Loucy (cell line): Measurements from ENCODE around the gene ABHD15.

Source experiments
- EZH2phosphoT487 ChIP-seq: fragments of 200-600 bp; IDR thresholded peaks from 2 replicates; pipeline ENCODE4 v1.6.1; 2018; ENCODE audit warnings: antibody characterized with exemption, mild to moderate bottlenecking, moderate library complexity, borderline replicate concordance
- TF ChIP-seq, protein P1 (sequence below): fragments of 200-600 bp; sonication (generic); conservative IDR thresholded peaks from 2 replicates; pipeline ENCODE4 v1.5.1; 2014; ENCODE audit warnings: mild to moderate bottlenecking, antibody characterized with exemption, low read length

DNA sequence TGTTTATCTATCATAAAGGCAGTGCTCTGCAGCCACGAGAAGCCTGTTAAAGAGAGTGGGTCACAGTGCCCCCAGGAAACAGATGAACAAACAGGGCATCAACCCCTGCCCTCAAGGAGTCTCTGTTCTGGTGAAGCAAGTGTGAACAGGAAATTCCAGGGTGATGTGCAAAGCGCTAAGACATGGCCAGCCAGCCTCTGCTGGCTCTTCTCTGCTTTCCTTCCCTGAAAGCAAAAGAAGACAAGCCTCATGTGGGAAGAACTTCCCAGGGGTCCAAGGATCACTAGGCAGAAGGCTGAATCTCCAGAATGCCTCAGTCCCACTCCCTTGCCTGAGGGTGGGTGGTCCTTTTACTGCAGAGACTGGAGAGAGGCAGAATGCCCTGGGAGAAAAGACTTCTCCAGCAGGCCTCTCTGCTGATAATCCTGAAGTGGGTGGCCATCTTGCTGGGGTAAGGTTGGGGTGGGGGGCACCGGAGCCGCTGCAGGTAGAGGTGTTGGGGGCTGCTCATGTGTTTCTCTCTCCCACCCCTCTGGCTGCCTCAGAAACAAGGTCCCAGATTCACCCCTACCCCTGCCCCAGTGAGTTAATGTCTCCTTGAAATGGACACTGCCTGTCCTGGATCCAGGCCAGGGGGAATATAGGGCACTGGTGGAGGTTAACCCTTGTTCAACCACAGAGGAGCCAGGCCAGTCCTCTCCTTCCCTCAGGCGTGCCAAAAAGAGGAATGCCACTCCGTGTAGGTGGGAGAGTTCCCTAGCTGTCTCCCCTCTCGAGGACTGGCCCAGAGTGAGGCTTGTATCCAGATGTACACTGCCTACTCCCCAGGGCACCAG lies 28.5 kb upstream of the ABHD15 start:
- TF ChIP-seq, protein P1, sequence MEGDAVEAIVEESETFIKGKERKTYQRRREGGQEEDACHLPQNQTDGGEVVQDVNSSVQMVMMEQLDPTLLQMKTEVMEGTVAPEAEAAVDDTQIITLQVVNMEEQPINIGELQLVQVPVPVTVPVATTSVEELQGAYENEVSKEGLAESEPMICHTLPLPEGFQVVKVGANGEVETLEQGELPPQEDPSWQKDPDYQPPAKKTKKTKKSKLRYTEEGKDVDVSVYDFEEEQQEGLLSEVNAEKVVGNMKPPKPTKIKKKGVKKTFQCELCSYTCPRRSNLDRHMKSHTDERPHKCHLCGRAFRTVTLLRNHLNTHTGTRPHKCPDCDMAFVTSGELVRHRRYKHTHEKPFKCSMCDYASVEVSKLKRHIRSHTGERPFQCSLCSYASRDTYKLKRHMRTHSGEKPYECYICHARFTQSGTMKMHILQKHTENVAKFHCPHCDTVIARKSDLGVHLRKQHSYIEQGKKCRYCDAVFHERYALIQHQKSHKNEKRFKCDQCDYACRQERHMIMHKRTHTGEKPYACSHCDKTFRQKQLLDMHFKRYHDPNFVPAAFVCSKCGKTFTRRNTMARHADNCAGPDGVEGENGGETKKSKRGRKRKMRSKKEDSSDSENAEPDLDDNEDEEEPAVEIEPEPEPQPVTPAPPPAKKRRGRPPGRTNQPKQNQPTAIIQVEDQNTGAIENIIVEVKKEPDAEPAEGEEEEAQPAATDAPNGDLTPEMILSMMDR = no peak
- TF ChIP-seq EZH2phosphoT487 = no peak
